Measurements from ENCODE around the gene CSRNP2. TPM values are rescaled to one million over a fixed set of nuclear protein-coding genes. Genes with fewer than 3 reads are reported as not detected.
"Not testable (repeated sequence)": the region's sequence is repeated elsewhere in the genome, so short reads cannot be mapped to it uniquely, and the experiment has no call there.

CSRNP2 gene
- total RNA-seq, 1 experiment from 2014 or later = 14.5 TPM

DNA sequence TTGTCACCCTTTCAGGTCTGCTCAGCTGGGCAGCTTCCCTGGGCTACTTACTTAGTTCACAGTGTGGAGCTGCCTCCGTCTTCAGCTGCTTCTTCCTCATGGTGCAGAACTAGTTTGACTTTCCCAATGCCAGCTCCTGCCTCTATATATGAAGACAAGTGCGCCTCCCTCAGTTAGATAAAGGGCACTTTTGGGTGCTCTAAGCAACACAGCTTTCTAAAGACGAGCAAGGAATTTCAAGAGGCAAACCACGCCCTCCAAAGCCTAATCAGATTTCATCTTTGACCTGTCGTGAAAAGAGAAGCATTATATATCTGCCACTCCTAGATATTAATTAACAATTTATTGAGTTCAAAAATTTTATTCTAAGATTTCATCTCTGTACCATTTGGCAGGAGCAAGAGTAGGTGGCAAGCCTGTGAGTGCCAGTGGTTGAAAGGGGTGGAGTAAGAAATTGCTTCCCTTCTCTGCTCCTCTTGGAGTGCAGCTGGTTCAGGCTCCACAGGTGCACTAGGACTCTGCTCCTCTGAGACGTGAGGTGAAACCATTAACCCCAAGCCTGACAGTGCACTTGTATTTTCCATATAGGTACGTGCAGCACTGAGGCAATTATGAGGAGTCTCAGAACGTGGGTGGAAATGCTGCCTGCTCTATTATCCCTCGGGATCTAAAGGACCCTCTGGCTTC, 55.1 kb downstream of the CSRNP2 start:
- DNase-seq (ENCODE audit: low read depth) = peak; percentile 57

DNA sequence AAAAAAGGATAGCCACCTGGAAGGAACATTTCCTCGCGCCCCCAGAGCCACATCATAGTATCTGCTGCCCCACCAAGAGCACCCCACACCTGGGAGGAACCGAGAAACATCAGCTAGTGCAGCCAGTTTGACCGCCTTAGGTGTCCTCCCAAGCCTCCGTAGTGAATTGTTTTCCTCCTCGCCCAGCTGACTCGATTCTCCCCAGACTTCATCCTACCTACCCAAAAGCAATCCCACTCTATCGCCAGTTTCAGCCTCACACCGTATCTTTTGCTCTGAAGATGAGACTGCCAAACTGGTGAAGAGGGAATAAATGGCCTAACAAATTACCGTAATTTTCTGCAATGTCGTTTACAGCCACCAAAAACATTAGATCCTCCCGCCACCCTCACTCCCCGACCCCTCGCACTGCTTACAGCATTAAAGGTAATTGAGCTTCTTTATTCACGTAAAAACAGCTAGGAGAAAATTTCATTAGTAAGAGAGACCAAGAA, 56.0 kb downstream of the CSRNP2 start:
- no peak for DNase-seq (ENCODE audit: low read depth)

DNA sequence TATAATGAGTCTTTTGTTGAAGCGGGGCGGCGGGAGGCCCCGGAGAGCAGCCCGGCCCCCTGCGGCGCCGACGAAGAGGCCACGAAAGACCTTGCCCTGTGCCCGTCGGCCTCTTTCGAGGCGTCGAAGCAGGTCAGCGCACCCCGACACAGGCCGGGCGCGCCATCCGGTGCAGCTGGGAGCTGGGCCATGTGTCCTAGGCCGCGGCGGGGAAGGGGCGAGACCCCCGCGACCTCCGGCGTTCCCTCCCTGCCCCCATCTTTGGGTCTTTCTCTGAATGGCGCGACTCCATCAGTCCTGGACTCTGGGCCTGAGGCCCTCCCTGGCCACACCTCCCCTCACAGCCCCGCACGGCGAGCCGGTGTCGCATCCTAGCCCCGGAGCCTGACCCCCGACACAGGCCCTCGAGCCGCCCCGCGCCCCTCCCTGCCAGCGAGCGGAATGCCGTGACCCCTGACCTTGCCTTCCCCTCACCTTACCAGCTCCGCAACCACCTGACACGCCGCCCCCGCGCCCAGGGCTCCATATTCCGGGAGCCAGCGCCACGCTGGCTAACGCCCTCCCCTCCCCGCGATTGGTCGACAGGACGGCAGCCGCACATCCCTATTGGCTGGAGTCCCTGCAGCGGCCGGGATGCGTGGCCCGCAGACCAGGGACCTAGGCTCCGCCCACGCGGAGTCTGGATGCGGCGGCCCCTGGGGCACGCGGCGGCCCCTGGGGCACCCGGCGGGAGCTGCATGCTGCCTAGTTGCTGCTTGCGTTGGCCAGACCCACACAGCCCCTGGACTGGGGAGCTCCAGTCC, 57.4 kb downstream of the CSRNP2 start, which contains the start of gene SLC11A2:
TSS of gene SLC11A2 (minus strand) at position 549 of the 803 bp plus-strand sequence. CDS start 15,656 bp downstream, outside the sequence.
- DNase-seq (ENCODE audit: low read depth) = peak; percentile 89

DNA sequence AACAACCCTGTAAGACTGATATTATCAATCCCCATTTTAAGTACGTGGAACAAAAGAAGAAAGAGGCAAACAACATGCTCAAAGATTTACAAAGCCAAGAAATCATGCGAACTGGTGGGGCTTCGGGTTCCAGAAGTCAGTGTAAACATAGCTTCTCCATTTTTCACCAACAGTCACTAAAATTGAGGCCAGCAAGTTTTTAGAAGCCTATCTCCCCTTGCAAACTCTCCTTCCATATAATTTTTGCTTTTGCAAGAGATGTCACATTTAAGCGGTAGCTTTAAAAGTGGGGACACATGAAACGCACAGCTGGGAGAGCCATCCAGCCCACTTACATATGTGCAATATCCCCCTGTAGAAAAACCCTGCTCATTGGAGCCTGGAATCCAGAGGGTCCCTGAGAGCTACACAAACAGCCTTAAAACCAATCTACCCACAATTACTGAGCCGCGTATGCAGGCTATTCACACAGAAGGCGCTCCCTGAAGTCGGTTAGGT, 58.0 kb downstream of the CSRNP2 start:
- no peak for DNase-seq (ENCODE audit: low read depth)

DNA sequence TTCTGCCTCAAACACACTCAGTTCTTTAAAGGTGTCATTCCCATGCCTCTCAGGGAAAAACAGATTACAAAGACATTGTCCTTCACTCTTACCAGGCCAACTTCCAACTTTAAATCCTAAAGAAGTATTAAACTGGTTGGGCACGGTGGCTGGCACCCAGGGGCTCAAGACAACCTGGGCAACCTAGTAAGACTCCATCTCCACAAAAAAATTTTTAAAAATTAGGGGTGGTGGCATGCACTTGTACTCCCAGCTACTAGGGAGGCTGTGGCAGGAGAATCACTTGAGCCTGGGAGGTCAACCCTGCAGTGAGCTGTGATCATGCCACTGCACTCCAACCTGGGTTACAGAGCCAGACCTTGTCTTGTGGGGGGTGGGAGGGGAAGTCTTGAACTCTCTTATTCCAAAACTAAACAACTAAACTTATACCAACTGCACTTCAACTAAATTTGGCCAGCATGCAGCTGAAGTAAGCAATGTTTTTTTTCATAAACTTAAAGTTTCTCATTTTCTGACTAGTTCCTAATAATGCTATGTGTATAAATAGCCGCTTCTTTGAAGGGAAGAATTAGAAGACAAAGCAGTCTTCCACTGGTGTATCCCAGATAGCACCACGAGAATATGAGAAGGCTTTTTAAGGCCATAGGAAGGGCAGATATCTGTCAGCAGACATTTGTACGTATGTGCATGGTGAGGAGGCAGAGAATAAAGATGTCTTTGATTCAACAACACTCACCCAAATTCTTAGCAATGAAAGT, 59.6 kb downstream of the CSRNP2 start:
- no peak for DNase-seq (ENCODE audit: low read depth)

DNA sequence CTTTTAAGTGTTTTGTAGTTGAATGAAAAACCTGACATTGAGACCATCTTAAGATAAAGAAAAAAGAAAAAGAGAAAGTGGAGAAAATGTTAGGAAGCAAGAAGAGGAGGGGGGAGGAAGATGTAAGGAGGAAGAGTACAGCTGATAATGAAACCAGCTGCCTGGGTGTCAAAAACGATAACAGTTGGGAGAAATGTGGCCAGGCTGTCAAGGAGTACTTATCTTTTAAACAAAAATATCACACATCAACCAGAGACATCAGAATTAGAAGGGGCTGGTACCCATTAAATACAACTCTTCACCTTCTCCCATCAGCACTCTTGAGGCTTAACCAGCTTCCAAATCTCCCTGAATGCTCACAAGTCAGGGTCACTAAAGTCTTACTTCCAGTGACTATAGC, 61.7 kb downstream of the CSRNP2 start:
- DNase-seq (ENCODE audit: low read depth) = no peak

DNA sequence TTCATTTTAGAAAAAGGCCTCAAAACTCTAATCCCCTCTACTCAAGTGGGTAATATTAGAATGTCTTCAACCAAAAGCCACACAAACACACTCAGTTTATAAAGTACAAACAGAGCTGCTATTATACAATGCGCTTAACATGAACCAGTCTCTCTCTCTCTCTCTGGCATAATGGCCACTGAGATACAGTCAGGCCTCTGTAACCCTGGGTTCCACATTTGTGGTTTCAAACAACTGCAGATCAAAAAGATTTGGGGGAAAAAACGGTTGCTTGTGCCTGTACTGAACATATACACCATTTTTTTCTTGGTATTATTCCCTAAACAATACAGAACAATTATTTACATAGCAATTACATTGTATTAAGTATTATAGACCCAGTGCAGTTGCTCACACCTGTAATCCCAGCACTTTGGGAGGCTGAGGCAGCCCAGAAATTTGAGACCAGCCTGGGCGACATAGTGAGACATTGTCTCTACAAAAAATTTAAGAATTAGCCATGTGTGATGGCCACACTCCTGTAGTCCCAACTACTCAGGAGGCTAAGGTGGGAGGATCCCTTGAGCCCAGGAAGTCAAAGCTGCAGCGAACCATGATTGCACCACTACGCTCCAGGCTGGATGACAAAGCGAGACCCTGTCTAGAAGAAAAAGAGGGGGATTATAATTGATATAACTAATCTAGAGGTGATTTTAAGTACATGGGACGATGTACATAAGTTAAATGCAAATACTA, 62.8 kb downstream of the CSRNP2 start:
- DNase-seq (ENCODE audit: low read depth) = no peak

DNA sequence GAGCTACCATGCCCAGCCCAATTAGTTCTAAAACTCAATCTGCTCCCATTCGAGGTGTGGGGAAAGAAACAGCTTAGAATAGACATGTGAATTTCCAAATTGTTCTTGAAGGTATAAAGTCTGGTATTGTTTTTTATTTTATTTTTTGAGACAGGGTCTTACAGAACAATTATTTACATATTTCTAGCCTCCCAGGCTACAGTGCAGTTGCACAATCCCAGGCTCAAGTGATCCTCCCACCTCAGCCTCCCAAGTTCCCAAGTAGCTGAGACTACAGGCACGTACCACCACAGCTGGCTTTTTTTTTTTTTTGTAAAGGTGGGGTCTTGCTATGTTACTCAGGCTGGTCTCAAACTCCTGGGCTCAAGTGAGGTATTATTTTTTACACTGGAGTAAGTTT, 63.5 kb downstream of the CSRNP2 start:
- no peak for DNase-seq (ENCODE audit: low read depth)

DNA sequence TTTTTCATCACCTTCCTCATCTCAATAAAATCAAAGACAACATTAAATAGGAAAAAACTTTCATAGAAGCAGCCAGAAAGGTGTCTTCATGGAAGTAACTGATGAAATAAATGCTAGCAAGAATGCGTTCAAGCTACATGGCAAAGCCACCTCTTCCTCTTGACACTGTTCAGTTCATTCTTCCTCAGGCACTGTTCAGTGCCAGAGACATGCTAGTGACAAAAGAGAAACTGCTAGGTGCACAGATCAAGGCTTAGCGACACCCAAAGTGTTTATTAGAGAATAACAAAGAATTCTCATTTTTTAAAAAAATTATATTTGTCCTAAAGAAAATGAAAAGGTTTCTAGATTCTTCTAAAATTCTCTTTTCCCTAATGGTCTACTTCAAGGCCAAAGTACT, 64.4 kb downstream of the CSRNP2 start:
- DNase-seq (ENCODE audit: low read depth) = no peak

DNA sequence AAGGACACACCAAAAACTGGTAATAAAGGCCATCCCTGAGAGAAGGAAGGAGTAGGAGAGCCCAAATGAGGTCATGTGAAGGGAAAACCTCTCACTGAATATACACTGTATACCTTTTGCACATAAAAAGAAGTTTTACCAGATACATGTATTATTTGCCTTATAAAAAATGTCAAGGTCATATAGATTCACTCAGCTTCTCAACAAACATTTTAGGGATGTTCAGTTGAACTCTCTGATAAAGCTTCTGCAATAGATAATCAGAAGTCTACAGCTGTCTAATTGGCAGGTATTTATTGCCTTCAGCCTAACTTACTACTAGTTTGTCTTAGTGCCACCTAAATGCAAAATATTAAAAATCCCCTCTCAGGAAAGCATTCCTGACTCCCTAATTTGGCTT, 65.9 kb downstream of the CSRNP2 start:
- DNase-seq (ENCODE audit: low read depth) = no peak

DNA sequence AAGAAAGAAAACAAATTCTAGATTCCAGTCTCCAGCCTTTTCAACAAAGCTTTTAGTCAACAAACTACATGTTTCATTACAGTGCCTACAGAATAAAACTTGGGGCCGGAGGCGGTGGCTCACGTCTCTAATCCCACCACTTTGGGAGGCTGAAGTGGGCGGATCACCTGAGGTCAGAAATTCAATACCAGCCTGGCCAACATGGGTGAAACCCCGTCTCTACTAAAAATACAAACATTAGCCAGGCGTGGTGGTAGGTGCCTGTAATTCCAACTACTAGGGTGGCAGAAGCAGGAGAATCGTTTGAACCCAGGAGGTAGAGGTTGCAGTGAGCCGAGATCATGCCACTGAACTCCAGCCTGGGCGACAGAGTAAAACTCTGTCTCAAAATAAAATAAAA, 68.9 kb downstream of the CSRNP2 start:
- DNase-seq (ENCODE audit: low read depth) = not testable (repeated sequence)

DNA sequence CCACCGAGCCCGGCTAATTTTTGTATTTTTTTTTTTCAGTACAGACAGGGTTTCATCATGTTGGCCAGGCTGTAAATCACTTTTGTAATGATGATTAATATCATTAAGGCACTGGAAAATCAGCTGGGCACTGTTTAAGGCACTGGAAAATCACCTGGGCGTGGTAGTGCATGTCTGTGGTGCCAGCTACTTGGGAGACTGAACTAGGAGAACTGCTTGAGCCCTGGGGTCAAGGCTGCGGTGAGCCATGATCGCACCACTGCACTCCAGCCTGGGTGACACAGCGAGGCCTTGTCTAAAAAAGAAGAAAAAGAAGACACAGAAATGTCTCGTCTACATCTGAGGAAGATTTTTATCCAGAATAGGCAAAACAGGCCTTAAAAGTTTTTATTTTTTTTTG, 70.0 kb downstream of the CSRNP2 start:
- no peak for DNase-seq (ENCODE audit: low read depth)

DNA sequence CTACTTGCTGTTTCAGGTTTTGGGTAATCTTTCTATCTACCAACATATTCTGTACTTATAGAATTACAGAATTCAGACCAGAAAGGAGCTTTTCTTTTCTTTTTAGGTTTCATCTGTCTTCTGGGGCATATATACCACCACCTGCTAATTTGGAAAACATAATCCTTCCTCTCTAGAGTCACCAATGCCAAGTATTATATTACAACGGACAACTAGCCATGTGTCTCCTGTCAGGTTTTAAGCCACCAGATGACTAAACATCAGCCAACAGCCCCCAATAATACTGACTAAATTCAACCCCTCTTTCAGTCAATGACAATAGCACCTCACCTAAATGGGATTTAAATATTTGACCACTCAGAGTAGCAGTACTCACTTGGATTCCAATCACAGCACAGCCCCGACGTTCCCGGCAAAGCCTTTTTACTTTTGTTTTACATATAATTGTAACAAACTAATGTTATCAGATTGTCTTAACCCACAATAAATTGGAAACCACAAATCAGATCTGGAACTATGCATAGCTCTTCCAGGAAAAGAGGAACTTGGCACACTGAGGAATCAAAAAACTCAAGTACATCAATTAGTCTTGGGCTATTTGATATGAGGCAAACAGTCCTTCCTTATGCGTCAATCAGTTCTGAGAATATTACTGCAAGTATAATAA, 70.7 kb downstream of the CSRNP2 start:
- DNase-seq (ENCODE audit: low read depth) = no peak

DNA sequence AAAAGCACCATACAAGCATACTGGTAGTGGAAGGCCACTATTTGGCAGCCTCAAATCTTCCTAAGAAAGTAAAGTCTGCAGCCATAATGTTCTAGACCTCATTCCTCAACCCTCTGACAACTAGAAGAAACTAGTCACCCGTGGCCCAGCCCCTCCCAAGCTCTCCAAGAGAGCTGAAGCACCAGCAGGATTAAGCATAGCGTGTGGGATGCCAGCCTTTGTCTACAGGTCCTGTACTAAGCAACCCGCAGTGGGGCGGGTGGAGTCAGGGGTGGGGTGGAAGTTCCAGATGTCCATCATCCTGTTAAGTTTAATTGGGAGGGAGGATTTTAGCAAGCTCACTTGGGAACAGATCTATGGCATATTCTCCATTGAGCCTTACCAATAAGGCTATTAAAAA, 71.4 kb downstream of the CSRNP2 start:
- no peak for DNase-seq (ENCODE audit: low read depth)

Small RNAs within 50 kb of the gene (small RNA-seq; reads per million reads assigned to genes)
- gene RNU6-1273P (not detected), gene RNU6-87P (not detected)

Other genes starting within 250 kb of the CSRNP2 start
- gene TMPRSS12, start 240.7 kb downstream of the CSRNP2 start, total RNA-seq (2014; rRNA removed; shearing (Covaris generic)) = not detected in 2 replicates
- not detected in 2 replicates for gene HIGD1C, start 131.1 kb downstream of the CSRNP2 start, total RNA-seq (2014; rRNA removed; shearing (Covaris generic))
- gene SLC11A2, start 57.2 kb downstream of the CSRNP2 start, total RNA-seq (2014; rRNA removed; shearing (Covaris generic)) = 22.5 and 31.8 TPM in 2 replicates
- 24.4 and 31.6 TPM in 2 replicates for gene LETMD1, start 35.3 kb downstream of the CSRNP2 start, total RNA-seq (2014; rRNA removed; shearing (Covaris generic))
- gene TFCP2, start 89.5 kb upstream of the CSRNP2 start, total RNA-seq (2014; rRNA removed; shearing (Covaris generic)) = 10.6 and 14.8 TPM in 2 replicates
- gene POU6F1, start 134.5 kb upstream of the CSRNP2 start, total RNA-seq (2014; rRNA removed; shearing (Covaris generic)) = 0.26 and 1.5 TPM in 2 replicates
- 114 and 197 TPM in 2 replicates for gene DAZAP2, start 155.2 kb upstream of the CSRNP2 start, total RNA-seq (2014; rRNA removed; shearing (Covaris generic))
- gene SMAGP, start 186.8 kb upstream of the CSRNP2 start, total RNA-seq (2014; rRNA removed; shearing (Covaris generic)) = 30.7 and 51.2 TPM in 2 replicates
- gene BIN2, start 240.6 kb upstream of the CSRNP2 start, total RNA-seq (2014; rRNA removed; shearing (Covaris generic)) = 0.06 TPM in 1 of 2 replicates, not detected in the other